Body of pancreas (tissue), 4 donors: ENCODE measurements around the gene CAMK4.

Experiments used
- POLR2A ChIP-seq, 3 donors: fragments of 450-650 bp; IDR thresholded peaks; one replicate each; pipeline ENCODE4 v1.6.1; 2016; ENCODE audit warnings: antibody characterized with exemption in 3 of 3, mild to moderate bottlenecking in 2 of 3
- TF ChIP-seq, protein P1 (sequence below), 7 experiments: fragments of 450-650 bp in 4 of 7; fragments of 200-600 bp in 3 of 7; sonication (generic) in 3 of 7; IDR thresholded peaks; one replicate each; pipeline ENCODE4 v1.5.1; 2016 to 2019; ENCODE audit warnings: antibody characterized with exemption in 7 of 7

DNA sequence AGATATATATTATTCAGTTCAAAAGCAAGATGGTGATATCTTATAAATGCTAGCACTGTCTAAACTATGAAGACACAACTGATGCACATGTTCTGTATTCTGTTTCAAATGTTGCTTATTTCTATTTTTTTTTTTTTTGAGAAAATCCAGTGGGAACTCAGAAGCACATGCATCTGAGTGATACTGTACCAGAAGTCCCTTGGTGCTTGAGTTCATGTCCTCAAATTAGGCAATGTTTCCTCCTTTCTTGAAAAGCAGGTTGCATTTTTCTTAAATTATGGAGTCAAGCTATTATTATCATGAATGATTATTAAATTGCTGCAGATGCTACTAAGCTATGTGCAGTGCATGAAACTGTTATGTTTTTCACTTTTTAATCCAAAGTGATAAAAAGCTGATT lies 70.4 kb downstream of the CAMK4 start:
- TF ChIP-seq, protein P1, sequence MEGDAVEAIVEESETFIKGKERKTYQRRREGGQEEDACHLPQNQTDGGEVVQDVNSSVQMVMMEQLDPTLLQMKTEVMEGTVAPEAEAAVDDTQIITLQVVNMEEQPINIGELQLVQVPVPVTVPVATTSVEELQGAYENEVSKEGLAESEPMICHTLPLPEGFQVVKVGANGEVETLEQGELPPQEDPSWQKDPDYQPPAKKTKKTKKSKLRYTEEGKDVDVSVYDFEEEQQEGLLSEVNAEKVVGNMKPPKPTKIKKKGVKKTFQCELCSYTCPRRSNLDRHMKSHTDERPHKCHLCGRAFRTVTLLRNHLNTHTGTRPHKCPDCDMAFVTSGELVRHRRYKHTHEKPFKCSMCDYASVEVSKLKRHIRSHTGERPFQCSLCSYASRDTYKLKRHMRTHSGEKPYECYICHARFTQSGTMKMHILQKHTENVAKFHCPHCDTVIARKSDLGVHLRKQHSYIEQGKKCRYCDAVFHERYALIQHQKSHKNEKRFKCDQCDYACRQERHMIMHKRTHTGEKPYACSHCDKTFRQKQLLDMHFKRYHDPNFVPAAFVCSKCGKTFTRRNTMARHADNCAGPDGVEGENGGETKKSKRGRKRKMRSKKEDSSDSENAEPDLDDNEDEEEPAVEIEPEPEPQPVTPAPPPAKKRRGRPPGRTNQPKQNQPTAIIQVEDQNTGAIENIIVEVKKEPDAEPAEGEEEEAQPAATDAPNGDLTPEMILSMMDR (IDR thresholded peaks at IDR 0.05), result no peak
- TF ChIP-seq POLR2A (IDR thresholded peaks at IDR 0.05), result no peak
